AG04450 (cell line): Measurements from ENCODE around the gene FAM131A. TPM values are rescaled to one million over a fixed set of nuclear protein-coding genes. Genes with fewer than 3 reads are reported as not detected.
A peak's percentile ranks its signal among the peaks of the same experiment; 100 is the strongest.

Experiments
- CTCF ChIA-PET: fragments of 300-600, 350-600 bp; formaldehyde crosslinking; extraction: SDS; loops from one replicate; lab custom pipeline; 2022; ENCODE audit warnings: antibody characterized with exemption, inconsistent platforms; lab: Charles Lee
- POLR2A ChIA-PET: fragments of 350-600 bp; formaldehyde crosslinking; extraction: SDS; loops from one replicate; lab custom pipeline; 2021; ENCODE audit warnings: antibody characterized with exemption, inconsistent platforms; lab: Yijun Ruan, JAX
- DNase-seq: peaks from one replicate; pipeline ENCODE4 v3.0.0-alpha.2; 2011; ENCODE audit warnings: low read depth, low spot score
- H3K27ac ChIP-seq: one replicate; pipeline ENCODE4 v1.5.1; 2012; ENCODE audit warnings: low read depth, low read length, control low read depth
- H3K27me3 ChIP-seq: one replicate; pipeline ENCODE4 v1.6.0; 2012; ENCODE audit warnings: low read length; ENCODE audit not compliant: control insufficient read depth, insufficient read depth
- H3K4me3 ChIP-seq: 2 replicates; pipeline ENCODE4 v1.5.1; 2011; ENCODE audit warnings: mild to moderate bottlenecking, low read depth, low read length, control low read depth
- H3K9me3 ChIP-seq: 2 replicates; pipeline ENCODE4 v1.5.1; 2012; ENCODE audit warnings: low read length; ENCODE audit not compliant: control insufficient read depth, insufficient read depth
- polyA plus RNA-seq: library from polyadenylated mRNA; depleted of rRNA; stranded (reverse); fragments of >200 nt; gene quantifications from 2 replicates; pipeline ENCODE4 v1.2.3, GENCODE V29; 2011
- TF ChIP-seq, protein P1 (sequence below): IDR thresholded peaks from 2 replicates; pipeline ENCODE4 v1.5.1; 2011; ENCODE audit warnings: low read depth, low read length, control low read depth, inconsistent platforms

The FAM131A gene
- polyA plus RNA-seq, 1 experiment = 8.5 TPM

- DNase-seq = no peak
- Histone ChIP-seq H3K27me3 (no peaks in the 10 kb centered on the region), H3K27ac (no peak overlapping the region), H3K9me3 (no peaks in the 10 kb centered on the region), H3K4me3 (no peak overlapping the region)
- ChIA-PET POLR2A (no interaction called here), CTCF (interaction anchor here (0.6 to 1.8 kb wide), 8 partner anchors 8 to 190 kb away, joined by 3 to 11 read pairs (median 4); partner anchors contain the start of genes CLCN2 and POLR2H)
- TF ChIP-seq, protein P1, sequence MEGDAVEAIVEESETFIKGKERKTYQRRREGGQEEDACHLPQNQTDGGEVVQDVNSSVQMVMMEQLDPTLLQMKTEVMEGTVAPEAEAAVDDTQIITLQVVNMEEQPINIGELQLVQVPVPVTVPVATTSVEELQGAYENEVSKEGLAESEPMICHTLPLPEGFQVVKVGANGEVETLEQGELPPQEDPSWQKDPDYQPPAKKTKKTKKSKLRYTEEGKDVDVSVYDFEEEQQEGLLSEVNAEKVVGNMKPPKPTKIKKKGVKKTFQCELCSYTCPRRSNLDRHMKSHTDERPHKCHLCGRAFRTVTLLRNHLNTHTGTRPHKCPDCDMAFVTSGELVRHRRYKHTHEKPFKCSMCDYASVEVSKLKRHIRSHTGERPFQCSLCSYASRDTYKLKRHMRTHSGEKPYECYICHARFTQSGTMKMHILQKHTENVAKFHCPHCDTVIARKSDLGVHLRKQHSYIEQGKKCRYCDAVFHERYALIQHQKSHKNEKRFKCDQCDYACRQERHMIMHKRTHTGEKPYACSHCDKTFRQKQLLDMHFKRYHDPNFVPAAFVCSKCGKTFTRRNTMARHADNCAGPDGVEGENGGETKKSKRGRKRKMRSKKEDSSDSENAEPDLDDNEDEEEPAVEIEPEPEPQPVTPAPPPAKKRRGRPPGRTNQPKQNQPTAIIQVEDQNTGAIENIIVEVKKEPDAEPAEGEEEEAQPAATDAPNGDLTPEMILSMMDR = peak; percentile 69
These were observed 16.8 kb downstream of the FAM131A start for GRCh38 chr3:184354121-184354728.

DNA sequence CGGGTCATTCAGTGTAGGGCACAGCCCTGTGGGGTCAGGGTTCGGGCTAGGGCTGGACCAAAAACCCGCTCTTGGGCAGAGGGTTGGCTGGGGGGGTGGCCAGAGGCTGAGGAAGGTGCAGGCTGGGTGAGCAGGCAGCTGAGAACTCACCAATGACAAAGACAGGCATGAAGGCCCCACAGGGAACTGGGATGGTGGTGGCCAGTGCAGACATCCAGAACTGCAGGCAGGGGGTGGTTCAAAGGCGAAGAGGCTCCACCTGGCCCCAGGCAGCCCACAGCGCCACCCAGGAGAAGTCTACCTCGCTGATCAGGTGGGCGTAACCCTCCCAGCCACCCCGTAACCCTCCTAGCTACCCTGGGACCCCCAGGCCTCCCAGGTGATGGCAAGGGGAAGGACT, 17.4 kb downstream of the FAM131A start:
- Histone ChIP-seq H3K27ac (no peak overlapping the region), H3K4me3 (no peak overlapping the region), H3K9me3 (no peaks in the 10 kb centered on the region), H3K27me3 (no peaks in the 10 kb centered on the region)
- TF ChIP-seq, protein P1 = no peak
- CTCF ChIA-PET = interaction anchor here (0.6 to 0.9 kb wide), 3 partner anchors 12 to 108 kb away, joined by 3 to 5 read pairs (median 3); no protein-coding TSS in a partner anchor
- no peak for DNase-seq
- POLR2A ChIA-PET = no interaction called here

GRCh38 chr3:184355261-184356040, 18.1 kb downstream of the FAM131A start:
- H3K4me3 ChIP-seq = no peak overlapping the region
- POLR2A ChIA-PET = no interaction called here
- CTCF ChIA-PET = interaction anchor here (0.7 to 0.9 kb wide), 3 partner anchors 13 to 252 kb away, joined by 3 read pairs; no protein-coding TSS in a partner anchor
- no peak for DNase-seq
- TF ChIP-seq, protein P1 = no peak
- H3K9me3 ChIP-seq = no peaks in the 10 kb centered on the region
- H3K27me3 ChIP-seq = no peaks in the 10 kb centered on the region
- H3K27ac ChIP-seq = no peak overlapping the region

DNA sequence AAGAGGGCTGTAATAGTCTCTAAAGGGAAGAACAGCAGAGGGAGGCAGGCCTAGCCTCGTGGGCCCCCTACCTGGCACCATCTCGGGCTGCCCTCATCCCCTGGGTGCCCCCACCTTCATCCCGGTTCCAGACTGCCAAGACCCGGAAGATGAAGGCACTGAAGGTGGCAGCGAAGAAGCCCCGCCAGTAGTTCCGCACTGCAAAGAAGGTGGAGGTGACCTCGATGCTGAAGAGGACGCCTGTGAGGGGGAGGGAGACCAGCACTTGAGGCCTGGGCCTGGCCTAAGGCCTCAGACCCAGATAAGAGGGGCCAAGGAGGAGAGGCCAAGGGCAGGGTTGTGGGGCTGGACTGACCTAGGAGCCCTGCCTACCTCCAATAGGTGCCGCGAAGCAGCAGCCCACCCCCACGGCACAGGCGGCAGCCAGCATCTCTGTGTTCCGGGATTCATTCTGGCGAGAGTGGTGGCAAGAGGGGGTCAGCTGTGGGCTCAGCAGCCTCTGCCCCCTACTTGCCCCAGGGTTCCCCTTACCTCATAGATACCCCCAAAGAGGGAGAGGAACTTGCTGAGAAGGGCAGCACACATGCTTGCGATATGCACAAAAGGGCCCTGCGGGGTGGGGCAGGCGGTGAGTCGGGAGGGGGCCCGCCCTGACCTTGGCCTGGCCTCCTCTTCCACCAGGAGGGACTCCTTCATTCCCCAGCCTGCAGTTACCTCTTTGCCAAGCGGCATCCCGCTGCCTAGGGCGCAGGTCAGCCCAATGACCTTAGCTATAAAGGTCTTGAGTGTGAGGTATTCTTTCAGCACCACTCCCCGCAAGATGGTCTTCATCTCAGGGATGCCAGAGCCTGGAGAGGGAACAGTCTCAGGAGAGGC, 20.1 kb downstream of the FAM131A start:
- no peaks in the 10 kb centered on the region for H3K27me3 ChIP-seq
- no peak overlapping the region for H3K27ac ChIP-seq
- H3K9me3 ChIP-seq = no peaks in the 10 kb centered on the region
- no peak overlapping the region for H3K4me3 ChIP-seq
- CTCF ChIA-PET = no interaction called here
- POLR2A ChIA-PET = no interaction called here
- TF ChIP-seq, protein P1 = no peak
- DNase-seq = no peak
